Tibial artery (tissue), 4 donors: ENCODE data around the gene CCDC136.

Experiments
- DNase-seq, 2 donors: peaks; one replicate each; pipeline ENCODE4 v3.0.0-alpha.2; 2019
- H3K27ac ChIP-seq, 2 donors: fragments of 200-600 bp; sonication (generic) in 1 of 2; 1 replicate in 1 of 2; 2 replicates in 1 of 2; pipeline ENCODE4 v1.5.1; 2018 to 2019; ENCODE audit warnings: mild to moderate bottlenecking in 1 of 2
- H3K27me3 ChIP-seq, 2 donors: fragments of 200-600 bp; sonication (generic) in 1 of 2; one replicate each; pipeline versions ENCODE4 v1.5.1 to v1.6.0; 2016 to 2019
- H3K36me3 ChIP-seq, 3 donors: fragments of 200-600 bp; sonication (generic) in 2 of 3; one replicate each; pipeline ENCODE4 v1.5.1; 2016 to 2019; ENCODE audit warnings: mild to moderate bottlenecking in 2 of 3
- H3K4me1 ChIP-seq, 4 donors: fragments of 200-600 bp; sonication (generic) in 2 of 4; 1 replicate in 3 of 4; 2 replicates in 1 of 4; pipeline ENCODE4 v1.5.1; 2016 to 2019
- H3K4me3 ChIP-seq, 2 donors: fragments of 200-600 bp; sonication (generic) in 1 of 2; 1 replicate in 1 of 2; 2 replicates in 1 of 2; pipeline ENCODE4 v1.5.1; 2018 to 2019; ENCODE audit warnings: mild to moderate bottlenecking in 2 of 2
- H3K9me3 ChIP-seq, 3 donors: fragments of 200-600 bp; sonication (generic) in 1 of 3; one replicate each; pipeline ENCODE4 v1.5.1; 2016 to 2019
- CTCF ChIP-seq, 2 experiments: fragments of 200-600 bp in 1 of 2; fragments of 450-650 bp in 1 of 2; IDR thresholded peaks; one replicate each; pipeline ENCODE4 v1.5.1; 2017 to 2019; ENCODE audit warnings: antibody characterized with exemption in 2 of 2, mild to moderate bottlenecking in 1 of 2, moderate library complexity in 1 of 2
- intact Hi-C: fragments of 100-400 bp; cut with DNase I; formaldehyde crosslinking; loops from one replicate; pipeline ENCODE4 v1.15.0; 2023; ENCODE audit warnings: low total_unique reads

The CCDC136 gene

GRCh38 chr7:128849804-128850490, 58.2 kb downstream of the CCDC136 start:
- Histone ChIP-seq H3K27ac (no peak overlapping the region), H3K36me3 (peaks cover 64 to 100% (median 97%) of the 10 kb centered on the region in 3 donors), H3K4me3 (no peak overlapping the region), H3K9me3 (no peaks in the 10 kb centered on the region), H3K4me1 (no peaks in the 10 kb centered on the region), H3K27me3 (no peaks in the 10 kb centered on the region)
- DNase-seq = no peak
- intact Hi-C loops = no loop called here
- TF ChIP-seq CTCF (IDR thresholded peaks at IDR 0.05) = no peak

GRCh38 chr7:128852537-128853254, 60.9 kb downstream of the CCDC136 start:
- no peaks in the 10 kb centered on the region for H3K27me3 ChIP-seq
- H3K4me3 ChIP-seq = no peak overlapping the region
- H3K36me3 ChIP-seq = peaks cover 68 to 93% (median 92%) of the 10 kb centered on the region in 3 donors
- H3K27ac ChIP-seq = no peak overlapping the region
- TF ChIP-seq CTCF (IDR thresholded peaks at IDR 0.05) = no peak
- H3K4me1 ChIP-seq = peaks cover 0 to 1% (median under 1%) of the 10 kb centered on the region in 4 donors
- no peak for DNase-seq
- intact Hi-C loops = no loop called here
- no peaks in the 10 kb centered on the region for H3K9me3 ChIP-seq

- no peaks in the 10 kb centered on the region for H3K27me3 ChIP-seq
- peaks cover 63 to 82% (median 81%) of the 10 kb centered on the region in 3 donors for H3K36me3 ChIP-seq
- TF ChIP-seq CTCF (IDR thresholded peaks at IDR 0.05) = no peak
- no peaks in the 10 kb centered on the region for H3K9me3 ChIP-seq
- intact Hi-C loops = no loop called here
- H3K27ac ChIP-seq = no peak overlapping the region
- H3K4me1 ChIP-seq = peaks cover 2 to 10% (median 7%) of the 10 kb centered on the region in 4 donors
- no peak overlapping the region for H3K4me3 ChIP-seq
- DNase-seq = no peak
These were observed 62.0 kb downstream of the CCDC136 start for GRCh38 chr7:128853799-128854198.

- no peak overlapping the region for H3K4me3 ChIP-seq
- no peaks in the 10 kb centered on the region for H3K9me3 ChIP-seq
- peaks cover 57 to 76% (median 75%) of the 10 kb centered on the region in 3 donors for H3K36me3 ChIP-seq
- no peak overlapping the region for H3K27ac ChIP-seq
- intact Hi-C loops = no loop called here
- peaks cover 8 to 16% (median 13%) of the 10 kb centered on the region in 4 donors for H3K4me1 ChIP-seq
- DNase-seq = no peak
- no peaks in the 10 kb centered on the region for H3K27me3 ChIP-seq
- no peak for TF ChIP-seq CTCF (IDR thresholded peaks at IDR 0.05)
These were observed 62.6 kb downstream of the CCDC136 start for GRCh38 chr7:128854396-128854795.

- DNase-seq = no peak
- intact Hi-C loops = no loop called here
- Histone ChIP-seq H3K4me3 (no peak overlapping the region), H3K27ac (no peak overlapping the region), H3K4me1 (peaks cover 13 to 27% (median 24%) of the 10 kb centered on the region in 4 donors), H3K9me3 (no peaks in the 10 kb centered on the region), H3K36me3 (peaks cover 46 to 64% (median 64%) of the 10 kb centered on the region in 3 donors), H3K27me3 (no peaks in the 10 kb centered on the region)
- no peak for TF ChIP-seq CTCF (IDR thresholded peaks at IDR 0.05)
These were observed 63.8 kb downstream of the CCDC136 start for GRCh38 chr7:128855559-128855958.
